ENCODE measurements around the gene CCDC142. TPM values are rescaled to one million over a fixed set of nuclear protein-coding genes. Genes with fewer than 3 reads are reported as not detected.

The CCDC142 gene
- total and polyA plus RNA-seq, 2 of the 8 experiments (the other 6 are each of a cell fraction or from before 2014, with no cell fraction given) = 6.0 to 10.7 TPM

- no peak for DNase-seq (ENCODE audit: low read depth in 1 of 2, low spot score in 2 of 2)
- 79% methylated on average over 3 of the region's 3 CpGs; no CpG with 5 or more reads in 1 of the 2 experiments for WGBS, 2 experiments (ENCODE audit: extremely low coverage in 1 of 2, insufficient coverage in 1 of 2, insufficient read length in 1 of 2, insufficient replicate concordance in 2 of 2, low coverage in 1 of 2, low lambda C conversion rate in 2 of 2, missing lambda C conversion rate in 1 of 2)
- H3K27ac ChIP-seq (ENCODE audit: low read depth, low read length) = no peak overlapping the region
- H3K56ac ChIP-seq (replicated peaks; ENCODE audit: insufficient read length, low read depth, low read length) = no peak overlapping the region
- H2BK20ac ChIP-seq (ENCODE audit: low read length) = no peak overlapping the region
- no peak overlapping the region for H4K91ac ChIP-seq (replicated peaks; ENCODE audit: insufficient read length, low read length)
- peaks cover 51 to 80% (median 76%) of the 10 kb centered on the region in 4 experiments for H3K27me3 ChIP-seq (replicated peaks in 1 of 4; ENCODE audit: control insufficient read depth in 3 of 4, extremely low read depth in 1 of 4, insufficient read depth in 3 of 4, low read length in 3 of 4)
- no peak overlapping the region for H2BK5ac ChIP-seq (ENCODE audit: low read depth, low read length)
- no peak overlapping the region for H3K9ac ChIP-seq (replicated peaks in 1 of 4; ENCODE audit: extremely low read depth in 1 of 4, low read depth in 3 of 4, low read length in 3 of 4)
- peaks cover 0 to 3% of the 10 kb centered on the region in 2 experiments; a peak in 1 of 4 replicates for H3K79me2 ChIP-seq (ENCODE audit: control insufficient read depth in 1 of 2, insufficient read depth in 2 of 2, low read length in 2 of 2)
- no peak overlapping the region for H3K14ac ChIP-seq (ENCODE audit: insufficient read length)
- H3K79me1 ChIP-seq (ENCODE audit: low read depth, low read length) = no peaks in the 10 kb centered on the region
- H2BK12ac ChIP-seq (ENCODE audit: low read depth, low read length) = no peak overlapping the region
- peaks cover 0 to 9% (median 4%) of the 10 kb centered on the region in 4 experiments; a peak in 6 of 8 replicates for H3K36me3 ChIP-seq (ENCODE audit: control insufficient read depth in 2 of 4, insufficient read depth in 4 of 4, low read length in 3 of 4)
- no peak overlapping the region for H2BK15ac ChIP-seq (ENCODE audit: low read length)
- ChIA-PET CTCF (ENCODE audit: partially characterized antibody) (interaction anchor here (0.8 to 3.5 kb wide), 12 partner anchors 9 to 112 kb away, joined by 3 to 20 read pairs (median 4); partner anchors contain the start of genes CCDC142, DQX1, TLX2 and TTC31), POLR2A (ENCODE audit: partially characterized antibody) (interaction anchor here (1.1 to 9.4 kb wide), 14 partner anchors 9 to 83 kb away, joined by 3 to 73 read pairs (median 6); partner anchors contain the start of genes AUP1, CCDC142, DQX1 and HTRA2)
- H4K20me1 ChIP-seq (replicated peaks in 1 of 2; ENCODE audit: control insufficient read depth in 1 of 2, insufficient read depth in 2 of 2, low read length in 2 of 2) = peaks cover 0 to 12% of the 10 kb centered on the region in 2 experiments
- peak overlapping the region in 1 of 2 experiments; percentile 78; a peak in 1 of 4 replicates for H3K4me2 ChIP-seq (ENCODE audit: insufficient read depth in 1 of 2, low read depth in 2 of 2, low read length in 2 of 2)
- no peak overlapping the region for H3K23ac ChIP-seq (ENCODE audit: insufficient read length)
- H3K9me3 ChIP-seq (ENCODE audit: insufficient read depth in 2 of 2, low read depth in 1 of 2, low read length in 1 of 2) = no peaks in the 10 kb centered on the region
- H3K4me3 ChIP-seq (ENCODE audit: extremely low read depth in 1 of 4, insufficient read depth in 2 of 4, low read depth in 3 of 4, low read length in 4 of 4) = peak overlapping the region in 1 of 4 experiments; percentile 65; a peak in 1 of 8 replicates
- H3K23me2 ChIP-seq (ENCODE audit: low read depth, low read length) = peaks cover 26% of the 10 kb centered on the region
- no peak overlapping the region for H4K5ac ChIP-seq (ENCODE audit: insufficient read length, low read depth, low read length)
- no peak for FAIRE-seq
- no peak overlapping the region for H4K8ac ChIP-seq (ENCODE audit: extremely low read depth, insufficient read depth, low read length)
- TF ChIP-seq TAF7 (optimal IDR thresholded peaks at IDR 0.05; ENCODE audit: borderline replicate concordance, low read depth, low read length) (peak; percentile 28), TCF12 (IDR thresholded peaks at IDR 0.05; ENCODE audit: low read depth, low read length) (no peak)
- no peak overlapping the region for H3K4ac ChIP-seq (replicated peaks; ENCODE audit: insufficient read length, low read depth, low read length)
- no peak overlapping the region for H2AK5ac ChIP-seq (ENCODE audit: low read depth, low read length)
- peaks cover 10 to 47% (median 35%) of the 10 kb centered on the region in 4 experiments for H3K4me1 ChIP-seq (replicated peaks in 1 of 4; ENCODE audit: control insufficient read depth in 3 of 4, insufficient read depth in 4 of 4, low read length in 3 of 4)
- H2BK120ac ChIP-seq (replicated peaks; ENCODE audit: low read depth, low read length) = no peak overlapping the region
- no peak overlapping the region for H2AFZ ChIP-seq (ENCODE audit: low read length)
- no peak overlapping the region for H3K18ac ChIP-seq (ENCODE audit: extremely low read depth, low read length)
These were observed 21.8 kb upstream of the CCDC142 start for GRCh38 chr2:74504591-74504990.

Data from H1 (cell line).